Fibroblast of gingiva (primary cell): ENCODE measurements around the gene YPEL4.

Experiments
- DNase-seq: peaks from one replicate; pipeline ENCODE4 v3.0.0-alpha.2; 2011; ENCODE audit warnings: low read depth

YPEL4 gene

GRCh38 chr11:57650739-57651090, 1.0 kb upstream of the YPEL4 start:
- no peak for DNase-seq

- DNase-seq = no peak
These were observed 644 bp downstream of the YPEL4 start for GRCh38 chr11:57648801-57649735.

GRCh38 chr11:57647960-57648800, 1.5 kb downstream of the YPEL4 start:
- DNase-seq = no peak

- DNase-seq = no peak
These were observed 2.3 kb downstream of the YPEL4 start for GRCh38 chr11:57647372-57647771.

- no peak for DNase-seq
These were observed 2.9 kb downstream of the YPEL4 start for GRCh38 chr11:57646799-57647303.

- no peak for DNase-seq
These were observed 3.4 kb downstream of the YPEL4 start for GRCh38 chr11:57646194-57646798.

GRCh38 chr11:57645689-57646085, 4.0 kb downstream of the YPEL4 start:
- DNase-seq = no peak

- DNase-seq = peak; percentile 59
These were observed 4.7 kb downstream of the YPEL4 start for GRCh38 chr11:57644748-57645688.

- DNase-seq = no peak
These were observed 5.9 kb downstream of the YPEL4 start for GRCh38 chr11:57643802-57644201.

GRCh38 chr11:57641011-57641807, 8.5 kb downstream of the YPEL4 start:
- DNase-seq = peak; percentile 59

GRCh38 chr11:57640068-57640800, 9.5 kb downstream of the YPEL4 start:
- no peak for DNase-seq

- DNase-seq = no peak
These were observed 10.2 kb downstream of the YPEL4 start for GRCh38 chr11:57639321-57640067.

- DNase-seq = no peak
These were observed 10.8 kb downstream of the YPEL4 start for GRCh38 chr11:57638811-57639320.

- peak; percentile 83 for DNase-seq
These were observed 11.5 kb downstream of the YPEL4 start for GRCh38 chr11:57638005-57638781.

GRCh38 chr11:57637626-57638004, 12.1 kb downstream of the YPEL4 start:
- no peak for DNase-seq

GRCh38 chr11:57635246-57635645, 14.5 kb downstream of the YPEL4 start:
- DNase-seq = no peak

GRCh38 chr11:57634311-57634710, 15.4 kb downstream of the YPEL4 start:
- no peak for DNase-seq
